ENCODE measurements around the gene RGL1. TPM values are rescaled to one million over a fixed set of nuclear protein-coding genes. Genes with fewer than 3 reads are reported as not detected.

The RGL1 gene
- total and polyA plus RNA-seq, 9 of the 15 experiments (the other 6 are each of a cell fraction or from before 2014, with no cell fraction given): under 0.01 to 0.07 (median 0.04) TPM

- TF ChIP-seq E2F6 (IDR thresholded peaks at IDR 0.05; ENCODE audit: borderline replicate concordance in 1 of 2, extremely low read depth in 1 of 2, insufficient read depth in 1 of 2, insufficient read length in 1 of 2, low read depth in 1 of 2, low read length in 1 of 2, poor library complexity in 1 of 2, severe bottlenecking in 1 of 2): no peak
- TF ChIP-seq ZNF384 (IDR thresholded peaks at IDR 0.05; ENCODE audit: low read depth, low read length): peak; percentile 41; the same call in 1 of the 2 replicates
- TF ChIP-seq SRSF9 (IDR thresholded peaks at IDR 0.05; ENCODE audit: borderline replicate concordance, low read depth, low read length): no peak
- TF ChIP-seq ZNF445 (CRISPR knock-in tag; IDR thresholded peaks at IDR 0.05; ENCODE audit: low read depth): no peak
- TF ChIP-seq ZFP1 (CRISPR knock-in tag; IDR thresholded peaks at IDR 0.05): no peak
- peak in 1 of 2 experiments; percentile 80; a peak in 1 of 4 replicates for TF ChIP-seq RCOR1 (IDR thresholded peaks at IDR 0.05; ENCODE audit: borderline replicate concordance in 1 of 2, low read depth in 2 of 2, low read length in 2 of 2)
- no peak for TF ChIP-seq ZNF407 (IDR thresholded peaks at IDR 0.05; ENCODE audit: low read depth)
- no peak for TF ChIP-seq EGR1 (conservative IDR thresholded peaks at IDR 0.05)
- TF ChIP-seq MECOM (CRISPR knock-in tag; IDR thresholded peaks at IDR 0.05): no peak
- TF ChIP-seq TEAD4 (IDR thresholded peaks at IDR 0.05; ENCODE audit: low read length): peak; percentile 12; the same call in 1 of the 2 replicates
- no peak for TF ChIP-seq TEAD4 (CRISPR knock-in tag; IDR thresholded peaks at IDR 0.05; ENCODE audit: borderline replicate concordance)
- TF ChIP-seq SNIP1 (IDR thresholded peaks at IDR 0.05; ENCODE audit: low read depth): no peak
- no peak for TF ChIP-seq HDAC1 (IDR thresholded peaks at IDR 0.05)
- no peak for TF ChIP-seq KAT8 (IDR thresholded peaks at IDR 0.05; ENCODE audit: low read depth)
- TF ChIP-seq HOMEZ (CRISPR knock-in tag; IDR thresholded peaks at IDR 0.05): no peak
- TF ChIP-seq MEF2D (tag; conservative IDR thresholded peaks at IDR 0.05; ENCODE audit: low read depth): no peak
- TF ChIP-seq BRF1 (IDR thresholded peaks at IDR 0.05; ENCODE audit: borderline replicate concordance, extremely low read depth, insufficient read length): no peak
- TF ChIP-seq CBX3 (IDR thresholded peaks at IDR 0.05; ENCODE audit: borderline replicate concordance in 1 of 2, low read length in 2 of 2): peak in 1 of 2 experiments; percentile 37; a peak in 1 of 3 replicates
Measured at GRCh38 chr1:183956559-183957188, 151.8 kb downstream of the RGL1 start (continued).

All from K562 (cell line).